Glutamatergic neuron (in vitro differentiated cells): Measurements from ENCODE around the gene HMGB4. TPM values are rescaled to one million over a fixed set of nuclear protein-coding genes. Genes with fewer than 3 reads are reported as not detected.

Source experiments
- DNase-seq: peaks from one replicate; pipeline ENCODE4 v3.0.0; 2022
- H3K27ac Mint-ChIP-seq: one replicate; pipeline ENCODE4 v1.8.0; 2020; ENCODE audit warnings: mild to moderate bottlenecking, mixed read lengths, inconsistent platforms; ENCODE audit not compliant: unreplicated experiment
- H3K27me3 Mint-ChIP-seq: one replicate; pipeline ENCODE4 v1.8.0; 2020; ENCODE audit warnings: mild to moderate bottlenecking, moderate library complexity, mixed read lengths, inconsistent platforms; ENCODE audit not compliant: unreplicated experiment
- H3K36me3 Mint-ChIP-seq: one replicate; pipeline ENCODE4 v1.8.0; 2020; ENCODE audit warnings: mild to moderate bottlenecking, mixed read lengths, inconsistent platforms; ENCODE audit not compliant: unreplicated experiment
- H3K4me1 Mint-ChIP-seq: one replicate; pipeline ENCODE4 v1.8.0; 2020; ENCODE audit warnings: mild to moderate bottlenecking, low read depth, mixed read lengths, inconsistent platforms; ENCODE audit not compliant: unreplicated experiment
- H3K4me3 Mint-ChIP-seq: one replicate; pipeline ENCODE4 v1.8.0; 2020; ENCODE audit warnings: mild to moderate bottlenecking, mixed read lengths, inconsistent platforms; ENCODE audit not compliant: unreplicated experiment
- H3K9me3 Mint-ChIP-seq: one replicate; pipeline ENCODE4 v1.8.0; 2020; ENCODE audit warnings: mild to moderate bottlenecking, moderate library complexity, mixed read lengths, inconsistent platforms; ENCODE audit not compliant: unreplicated experiment
- total RNA-seq: library from RNA; stranded (reverse); fragmentation: NEBNext Ultra II Directional; extraction: Animal tissue kit (Norgen Biotek cat#: 25700); gene quantifications from one replicate; pipeline ENCODE4 v1.2.1, GENCODE V29; 2021; ENCODE audit not compliant: unreplicated experiment
- TF ChIP-seq, protein P1 (sequence below): fragments of 200-600 bp; sonication (generic); IDR thresholded peaks from one replicate; pipeline ENCODE4 v1.5.0; 2021; ENCODE audit not compliant: partially characterized antibody, unreplicated experiment

Gene HMGB4
- total RNA-seq, 1 donor from 2014 or later, result not detected

DNA sequence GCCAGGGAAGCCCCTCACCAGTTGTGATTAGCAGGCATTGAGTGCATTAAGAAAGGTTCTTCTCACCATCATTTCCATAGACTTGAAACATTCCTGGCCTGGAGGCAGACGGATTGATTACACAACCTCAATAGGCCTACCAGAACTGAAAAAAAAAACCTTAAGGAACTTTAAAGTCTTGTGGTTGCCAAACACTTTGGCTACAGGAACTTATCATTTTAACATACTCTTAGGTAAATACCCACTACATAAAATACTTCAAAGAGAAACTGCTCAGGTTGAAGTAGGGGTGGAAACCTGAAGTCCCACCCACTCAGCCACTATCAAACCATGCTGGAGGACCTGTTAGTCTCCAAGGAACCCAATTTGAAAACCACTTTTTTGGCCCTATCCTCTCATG is 22.4 kb upstream of the HMGB4 start:
- no peaks in the 10 kb centered on the region for H3K4me1 Mint-ChIP-seq
- H3K9me3 Mint-ChIP-seq, result no peaks in the 10 kb centered on the region
- H3K4me3 Mint-ChIP-seq, result no peak overlapping the region
- H3K36me3 Mint-ChIP-seq, result peaks cover 9% of the 10 kb centered on the region
- H3K27ac Mint-ChIP-seq, result no peak overlapping the region
- peaks cover 1% of the 10 kb centered on the region for H3K27me3 Mint-ChIP-seq
- TF ChIP-seq, protein P1, sequence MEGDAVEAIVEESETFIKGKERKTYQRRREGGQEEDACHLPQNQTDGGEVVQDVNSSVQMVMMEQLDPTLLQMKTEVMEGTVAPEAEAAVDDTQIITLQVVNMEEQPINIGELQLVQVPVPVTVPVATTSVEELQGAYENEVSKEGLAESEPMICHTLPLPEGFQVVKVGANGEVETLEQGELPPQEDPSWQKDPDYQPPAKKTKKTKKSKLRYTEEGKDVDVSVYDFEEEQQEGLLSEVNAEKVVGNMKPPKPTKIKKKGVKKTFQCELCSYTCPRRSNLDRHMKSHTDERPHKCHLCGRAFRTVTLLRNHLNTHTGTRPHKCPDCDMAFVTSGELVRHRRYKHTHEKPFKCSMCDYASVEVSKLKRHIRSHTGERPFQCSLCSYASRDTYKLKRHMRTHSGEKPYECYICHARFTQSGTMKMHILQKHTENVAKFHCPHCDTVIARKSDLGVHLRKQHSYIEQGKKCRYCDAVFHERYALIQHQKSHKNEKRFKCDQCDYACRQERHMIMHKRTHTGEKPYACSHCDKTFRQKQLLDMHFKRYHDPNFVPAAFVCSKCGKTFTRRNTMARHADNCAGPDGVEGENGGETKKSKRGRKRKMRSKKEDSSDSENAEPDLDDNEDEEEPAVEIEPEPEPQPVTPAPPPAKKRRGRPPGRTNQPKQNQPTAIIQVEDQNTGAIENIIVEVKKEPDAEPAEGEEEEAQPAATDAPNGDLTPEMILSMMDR, result no peak
- DNase-seq, result no peak

GRCh38 chr1:33842348-33842747 is 21.5 kb upstream of the HMGB4 start:
- no peaks in the 10 kb centered on the region for H3K9me3 Mint-ChIP-seq
- H3K27ac Mint-ChIP-seq, result no peak overlapping the region
- DNase-seq, result no peak
- H3K4me1 Mint-ChIP-seq, result no peaks in the 10 kb centered on the region
- peaks cover 1% of the 10 kb centered on the region for H3K27me3 Mint-ChIP-seq
- TF ChIP-seq, protein P1, result no peak
- peaks cover 3% of the 10 kb centered on the region for H3K36me3 Mint-ChIP-seq
- no peak overlapping the region for H3K4me3 Mint-ChIP-seq

GRCh38 chr1:33844166-33844565 is 19.7 kb upstream of the HMGB4 start:
- TF ChIP-seq, protein P1, result no peak
- Mint-ChIP-seq H3K4me1 (no peaks in the 10 kb centered on the region), H3K4me3 (no peak overlapping the region), H3K36me3 (no peaks in the 10 kb centered on the region), H3K9me3 (no peaks in the 10 kb centered on the region), H3K27ac (no peak overlapping the region), H3K27me3 (no peaks in the 10 kb centered on the region)
- DNase-seq, result no peak

- Mint-ChIP-seq H3K27ac (no peak overlapping the region), H3K36me3 (no peaks in the 10 kb centered on the region), H3K4me1 (no peaks in the 10 kb centered on the region), H3K9me3 (no peaks in the 10 kb centered on the region), H3K27me3 (no peaks in the 10 kb centered on the region), H3K4me3 (no peak overlapping the region)
- no peak for DNase-seq
- TF ChIP-seq, protein P1, result no peak
Observed at GRCh38 chr1:33846861-33847260, 17.0 kb upstream of the HMGB4 start.

GRCh38 chr1:33848205-33848937 is 15.5 kb upstream of the HMGB4 start:
- H3K4me3 Mint-ChIP-seq, result no peak overlapping the region

More at GRCh38 chr1:33848205-33848937, 15.5 kb upstream of the HMGB4 start:
- TF ChIP-seq, protein P1, result no peak
- no peaks in the 10 kb centered on the region for H3K36me3 Mint-ChIP-seq
- no peak overlapping the region for H3K27ac Mint-ChIP-seq
- H3K4me1 Mint-ChIP-seq, result no peaks in the 10 kb centered on the region
- DNase-seq, result no peak
- H3K27me3 Mint-ChIP-seq, result no peaks in the 10 kb centered on the region
- H3K9me3 Mint-ChIP-seq, result no peaks in the 10 kb centered on the region
